ENCODE results near the gene METRNL.

DNA sequence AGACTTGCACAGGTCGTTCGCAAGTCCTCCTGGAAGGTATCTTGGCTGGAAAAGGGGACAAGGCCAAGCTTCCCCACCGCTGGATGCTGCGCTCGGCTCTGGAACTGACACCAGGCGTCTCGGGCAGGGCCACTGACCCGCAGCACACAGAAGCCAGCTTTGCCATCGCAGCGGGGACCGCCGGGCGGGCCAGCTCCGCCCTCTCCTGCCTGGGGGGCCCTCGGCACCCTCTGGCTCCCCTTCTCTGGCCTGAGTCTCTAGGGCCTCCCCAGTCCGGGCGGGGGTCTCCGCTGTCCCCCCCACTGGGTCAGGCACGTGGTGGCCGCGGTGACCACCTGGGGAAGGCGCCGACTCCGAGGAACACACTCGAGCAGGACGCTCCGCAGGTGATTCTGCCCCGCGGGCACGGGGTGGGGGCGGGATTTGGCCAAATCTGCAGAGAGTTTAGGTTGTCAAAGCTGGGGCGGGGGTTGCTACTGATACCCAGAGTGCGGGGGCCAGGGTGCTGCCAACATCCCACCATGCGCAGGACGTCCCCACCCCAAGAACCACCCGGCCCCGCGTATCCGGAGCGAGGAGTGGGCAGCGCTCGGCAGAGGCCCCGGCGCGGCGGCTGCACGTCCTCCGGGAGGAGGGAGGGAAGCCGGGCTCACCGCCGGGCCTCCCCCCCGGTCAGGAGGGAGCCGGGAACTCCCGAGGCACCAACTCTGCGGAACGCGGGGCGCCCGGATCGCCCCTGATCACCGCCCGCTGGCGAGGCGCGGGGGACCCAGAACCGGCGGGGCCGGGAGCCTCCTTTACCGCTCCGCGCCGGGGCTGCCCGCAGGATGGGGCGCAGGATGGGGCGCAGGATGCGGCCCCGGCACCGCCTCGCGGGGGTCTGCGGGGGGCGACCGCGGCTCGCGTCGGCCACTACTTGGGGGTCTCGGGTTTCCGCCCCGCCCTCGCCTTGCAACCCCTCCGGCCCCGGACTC lies 744 bp upstream of the METRNL start:
- TF ChIP-seq CTCF (IDR thresholded peaks at IDR 0.05; ENCODE audit: poor library complexity, severe bottlenecking): no peak
- no peak for TF ChIP-seq REST (IDR thresholded peaks at IDR 0.05; ENCODE audit: borderline replicate concordance)
- TF ChIP-seq POLR2AphosphoS5 (IDR thresholded peaks at IDR 0.05): no peak
